Neural cell (in vitro differentiated cells): Measurements from ENCODE around the gene EPS8. TPM values are rescaled to one million over a fixed set of nuclear protein-coding genes. Genes with fewer than 3 reads are reported as not detected.
A peak's percentile ranks its signal among the peaks of the same experiment; 100 is the strongest.

Experiments used
- H2AFZ ChIP-seq: fragments of 200-600, 300-800 bp; sonication (generic), shearing (Covaris generic); 2 replicates; pipeline ENCODE4 v1.6.0; 2014; ENCODE audit warnings: low read depth, mild to moderate bottlenecking, antibody characterized with exemption, low read length, moderate library complexity
- H3F3A ChIP-seq: fragments of 200-600 bp; shearing (Covaris generic); 2 replicates; pipeline ENCODE4 v1.6.1; 2016; ENCODE audit warnings: mild to moderate bottlenecking, moderate library complexity, mixed read lengths, antibody characterized with exemption, low read length; ENCODE audit not compliant: insufficient read depth, poor library complexity, severe bottlenecking
- H3K27ac ChIP-seq: fragments of 200-600, 300-800 bp; sonication (generic), shearing (Covaris generic); 2 replicates; pipeline ENCODE4 v1.5.1; 2014; ENCODE audit warnings: mild to moderate bottlenecking, low read length, moderate library complexity
- H3K27me3 ChIP-seq: fragments of 300-800, 200-600 bp; sonication (generic), shearing (Covaris generic); 2 replicates; pipeline ENCODE4 v1.6.0; 2014; ENCODE audit warnings: mild to moderate bottlenecking, low read depth, low read length, moderate library complexity; ENCODE audit not compliant: insufficient read depth
- H3K36me3 ChIP-seq: fragments of 300-800, 200-600 bp; sonication (generic), shearing (Covaris generic); 2 replicates; pipeline ENCODE4 v1.5.1; 2014; ENCODE audit warnings: mild to moderate bottlenecking, antibody characterized with exemption, low read length, moderate library complexity; ENCODE audit not compliant: insufficient read depth
- H3K4me2 ChIP-seq: fragments of 300-800, 200-600 bp; sonication (generic), shearing (Covaris generic); 2 replicates; pipeline ENCODE4 v1.6.0; 2014; ENCODE audit warnings: mild to moderate bottlenecking, low read length
- H3K4me3 ChIP-seq: fragments of 300-800, 200-600 bp; sonication (generic), shearing (Covaris generic); 2 replicates; pipeline ENCODE4 v1.5.1; 2014; ENCODE audit warnings: mild to moderate bottlenecking, low read length, moderate library complexity
- H3K79me2 ChIP-seq: fragments of 200-600 bp; shearing (Covaris generic); replicated peaks from 2 replicates; pipeline ENCODE4 v1.6.0; 2014; ENCODE audit warnings: mild to moderate bottlenecking, low read length, moderate library complexity; ENCODE audit not compliant: insufficient read depth
- H3K9ac ChIP-seq: fragments of 300-800, 200-600 bp; sonication (generic), shearing (Covaris generic); 2 replicates; pipeline ENCODE4 v1.6.1; 2016; ENCODE audit warnings: mild to moderate bottlenecking, low read length, mixed read lengths
- H3K9me2 ChIP-seq: fragments of 200-600 bp; shearing (Covaris generic); 2 replicates; pipeline ENCODE4 v1.6.1; 2016; ENCODE audit warnings: mild to moderate bottlenecking, low read length, mixed read lengths; ENCODE audit not compliant: insufficient read depth
- H3K9me3 ChIP-seq: fragments of 200-600, 300-800 bp; sonication (generic), shearing (Covaris generic); 2 replicates; pipeline ENCODE4 v1.6.1; 2016; ENCODE audit warnings: mild to moderate bottlenecking, mixed run types, low read length, moderate library complexity, mixed read lengths
- H4K20me1 ChIP-seq: fragments of 200-600 bp; shearing (Covaris generic); 2 replicates; pipeline ENCODE4 v1.6.1; 2016; ENCODE audit warnings: mild to moderate bottlenecking, mixed run types; ENCODE audit not compliant: insufficient read depth
- EP300 ChIP-seq: fragments of 450-650 bp; conservative IDR thresholded peaks from 2 replicates; pipeline ENCODE4 v1.6.1; 2014; ENCODE audit warnings: antibody characterized with exemption, mild to moderate bottlenecking, moderate library complexity; ENCODE audit not compliant: poor library complexity, severe bottlenecking
- EZH2 ChIP-seq: fragments of 200-600, 300-800 bp; shearing (Covaris generic), sonication (generic); IDR thresholded peaks from 2 replicates; pipeline ENCODE4 v1.6.1; 2014; ENCODE audit warnings: antibody characterized with exemption, low read length, borderline replicate concordance, mild to moderate bottlenecking; ENCODE audit not compliant: insufficient read depth, poor library complexity, severe bottlenecking
- MXI1 ChIP-seq: fragments of 450-650 bp; conservative IDR thresholded peaks from 2 replicates; pipeline ENCODE4 v1.6.1; 2014; ENCODE audit warnings: antibody characterized with exemption, mild to moderate bottlenecking; ENCODE audit not compliant: poor library complexity, severe bottlenecking
- POLR2AphosphoS5 ChIP-seq: IDR thresholded peaks from 2 replicates; pipeline ENCODE4 v1.6.1; 2012
- RAD21 ChIP-seq: fragments of 450-650 bp; conservative IDR thresholded peaks from 2 replicates; pipeline ENCODE4 v1.6.1; 2014; ENCODE audit warnings: antibody characterized with exemption, mild to moderate bottlenecking, moderate library complexity
- SMC3 ChIP-seq: fragments of 450-650 bp; conservative IDR thresholded peaks from 2 replicates; pipeline ENCODE4 v1.6.1; 2014; ENCODE audit warnings: antibody characterized with exemption, mild to moderate bottlenecking, moderate library complexity; ENCODE audit not compliant: poor library complexity
- TAF1 ChIP-seq: IDR thresholded peaks from 2 replicates; pipeline ENCODE4 v1.6.1; 2012; ENCODE audit warnings: low read depth
- polyA plus RNA-seq: library from polyadenylated mRNA; depleted of rRNA; stranded (reverse); fragments of >200 nt; gene quantifications from 2 replicates; pipeline ENCODE4 v1.2.3, GENCODE V29; 2014
- TF ChIP-seq, protein P1 (sequence below): fragments of 450-650 bp; IDR thresholded peaks from 2 replicates; pipeline ENCODE4 v1.5.1; 2014; ENCODE audit warnings: antibody characterized with exemption, mild to moderate bottlenecking, moderate library complexity; ENCODE audit not compliant: poor library complexity, severe bottlenecking

The EPS8 gene
- polyA plus RNA-seq, 1 donor from 2014 or later: 12.2 TPM

- H2AFZ ChIP-seq: no peak overlapping the region
- H3K4me2 ChIP-seq: no peak overlapping the region
Observed at GRCh38 chr12:15589328-15590032, 199.7 kb downstream of the EPS8 start.

GRCh38 chr12:15584366-15585041 lies 204.7 kb downstream of the EPS8 start:
- H3K27ac ChIP-seq: no peak overlapping the region

More at GRCh38 chr12:15589328-15590032, 199.7 kb downstream of the EPS8 start:
- no peaks in the 10 kb centered on the region for H3K9me3 ChIP-seq
- no peaks in the 10 kb centered on the region for H3F3A ChIP-seq
- no peaks in the 10 kb centered on the region for H3K9me2 ChIP-seq
- no peak overlapping the region for H3K27ac ChIP-seq
- no peak overlapping the region for H3K4me3 ChIP-seq
- no peaks in the 10 kb centered on the region for H4K20me1 ChIP-seq
- TF ChIP-seq, protein P1, sequence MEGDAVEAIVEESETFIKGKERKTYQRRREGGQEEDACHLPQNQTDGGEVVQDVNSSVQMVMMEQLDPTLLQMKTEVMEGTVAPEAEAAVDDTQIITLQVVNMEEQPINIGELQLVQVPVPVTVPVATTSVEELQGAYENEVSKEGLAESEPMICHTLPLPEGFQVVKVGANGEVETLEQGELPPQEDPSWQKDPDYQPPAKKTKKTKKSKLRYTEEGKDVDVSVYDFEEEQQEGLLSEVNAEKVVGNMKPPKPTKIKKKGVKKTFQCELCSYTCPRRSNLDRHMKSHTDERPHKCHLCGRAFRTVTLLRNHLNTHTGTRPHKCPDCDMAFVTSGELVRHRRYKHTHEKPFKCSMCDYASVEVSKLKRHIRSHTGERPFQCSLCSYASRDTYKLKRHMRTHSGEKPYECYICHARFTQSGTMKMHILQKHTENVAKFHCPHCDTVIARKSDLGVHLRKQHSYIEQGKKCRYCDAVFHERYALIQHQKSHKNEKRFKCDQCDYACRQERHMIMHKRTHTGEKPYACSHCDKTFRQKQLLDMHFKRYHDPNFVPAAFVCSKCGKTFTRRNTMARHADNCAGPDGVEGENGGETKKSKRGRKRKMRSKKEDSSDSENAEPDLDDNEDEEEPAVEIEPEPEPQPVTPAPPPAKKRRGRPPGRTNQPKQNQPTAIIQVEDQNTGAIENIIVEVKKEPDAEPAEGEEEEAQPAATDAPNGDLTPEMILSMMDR: no peak
- TF ChIP-seq EZH2 (no peak), EP300 (no peak), TAF1 (no peak), MXI1 (no peak), SMC3 (no peak), POLR2AphosphoS5 (no peak)
- H3K79me2 ChIP-seq: no peaks in the 10 kb centered on the region
- no peaks in the 10 kb centered on the region for H3K27me3 ChIP-seq
- no peak overlapping the region for H3K9ac ChIP-seq
- H3K36me3 ChIP-seq: no peaks in the 10 kb centered on the region

More at GRCh38 chr12:15584366-15585041, 204.7 kb downstream of the EPS8 start:
- no peaks in the 10 kb centered on the region for H4K20me1 ChIP-seq
- no peaks in the 10 kb centered on the region for H3F3A ChIP-seq
- H3K9me2 ChIP-seq: no peaks in the 10 kb centered on the region
- no peak overlapping the region for H2AFZ ChIP-seq
- no peaks in the 10 kb centered on the region for H3K27me3 ChIP-seq
- no peak overlapping the region for H3K4me3 ChIP-seq
- H3K9ac ChIP-seq: no peak overlapping the region
- no peaks in the 10 kb centered on the region for H3K79me2 ChIP-seq
- no peaks in the 10 kb centered on the region for H3K9me3 ChIP-seq
- no peak overlapping the region for H3K4me2 ChIP-seq
- no peaks in the 10 kb centered on the region for H3K36me3 ChIP-seq
- TF ChIP-seq, protein P1: peak; percentile 68
- TF ChIP-seq SMC3: peak; percentile 59
- TF ChIP-seq RAD21: peak; percentile 64
- TF ChIP-seq EZH2: no peak
- TF ChIP-seq POLR2AphosphoS5: no peak
- no peak for TF ChIP-seq EP300
- no peak for TF ChIP-seq MXI1
- TF ChIP-seq TAF1: no peak
